HG03097 (cell line): Measurements from ENCODE around the gene CRYM.
"Not testable (repeated sequence)": the region's sequence is repeated elsewhere in the genome, so short reads cannot be mapped to it uniquely, and the experiment has no call there.

ENCODE experiments used
- ATAC-seq: cut with Tn5 transposase; IDR thresholded peaks from one replicate; pipeline ENCODE4 v1.9.1; 2021; ENCODE audit not compliant: unreplicated experiment, low FRiP score

Gene CRYM

GRCh38 chr16:21281698-21282389 lies 3.8 kb upstream of the CRYM start:
- no peak for ATAC-seq

- ATAC-seq, result no peak
These were observed 1.4 kb upstream of the CRYM start for GRCh38 chr16:21279501-21279900.

GRCh38 chr16:21277045-21277926 lies 804 bp downstream of the CRYM start:
- ATAC-seq, result no peak

DNA sequence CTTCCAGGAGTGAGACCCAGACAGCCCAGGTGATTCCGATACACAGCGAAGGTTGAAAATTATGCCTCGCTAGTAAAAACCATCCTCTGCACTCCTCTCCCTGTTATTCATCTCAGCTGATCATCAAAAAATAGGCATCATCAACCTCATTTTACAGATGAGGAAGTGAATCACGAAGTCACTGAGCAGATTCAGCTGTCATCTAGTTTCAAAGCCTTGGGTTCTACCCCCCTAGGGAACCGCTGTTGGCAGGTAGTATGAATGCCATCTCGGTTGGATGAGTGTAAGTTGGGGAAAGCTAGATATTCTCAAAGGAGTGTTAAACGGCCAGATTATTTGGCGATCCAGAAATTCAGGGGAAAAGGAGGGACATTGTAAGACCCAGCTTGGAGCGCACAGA lies 2.0 kb downstream of the CRYM start:
- ATAC-seq, result no peak

DNA sequence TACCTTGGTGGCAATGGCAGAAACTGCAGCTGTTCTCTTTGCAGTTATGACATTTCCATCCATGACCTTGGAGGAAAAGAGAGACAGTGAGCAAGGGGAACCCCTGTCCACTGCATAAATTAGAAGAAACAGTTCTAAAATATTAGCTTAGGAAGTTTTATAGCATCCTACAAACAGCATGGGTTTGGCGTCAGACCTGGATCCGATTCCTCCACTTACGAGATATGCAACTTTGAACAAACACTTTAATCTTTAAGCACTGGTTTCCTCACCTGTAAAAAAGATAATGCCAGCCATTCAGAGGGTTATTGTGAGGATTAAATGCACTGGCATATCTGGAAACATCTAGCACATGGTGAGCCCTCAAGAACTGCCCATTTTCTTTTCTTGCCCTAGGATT lies 2.6 kb downstream of the CRYM start:
- no peak for ATAC-seq

DNA sequence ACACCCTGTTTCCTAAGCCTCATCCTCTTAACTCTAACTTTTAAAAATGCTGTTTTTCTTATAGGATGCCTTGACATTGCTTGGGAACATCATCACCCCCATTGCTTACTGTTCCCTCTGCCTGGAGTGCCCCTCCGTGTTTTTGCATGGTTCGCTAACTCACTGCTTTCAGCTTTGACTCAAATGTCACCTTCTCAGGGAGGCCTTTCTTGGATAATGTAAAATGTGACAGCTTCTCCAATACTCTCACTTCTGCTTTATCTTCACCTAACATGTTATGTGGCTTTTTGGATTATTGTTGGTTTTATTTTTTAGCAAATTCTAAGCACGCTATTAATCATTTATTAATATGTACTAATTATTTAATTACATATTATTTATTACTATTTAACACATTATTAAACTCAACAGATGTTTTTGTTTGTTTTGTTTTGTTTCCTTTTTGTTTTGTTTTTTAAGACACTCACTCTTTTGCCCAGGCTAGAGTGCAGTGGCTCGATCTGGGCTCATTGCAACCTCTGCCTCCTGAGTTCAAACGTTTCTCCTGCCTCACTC lies 3.8 kb downstream of the CRYM start:
- no peak for ATAC-seq

GRCh38 chr16:21272763-21273162 lies 5.3 kb downstream of the CRYM start:
- ATAC-seq, result not testable (repeated sequence)

DNA sequence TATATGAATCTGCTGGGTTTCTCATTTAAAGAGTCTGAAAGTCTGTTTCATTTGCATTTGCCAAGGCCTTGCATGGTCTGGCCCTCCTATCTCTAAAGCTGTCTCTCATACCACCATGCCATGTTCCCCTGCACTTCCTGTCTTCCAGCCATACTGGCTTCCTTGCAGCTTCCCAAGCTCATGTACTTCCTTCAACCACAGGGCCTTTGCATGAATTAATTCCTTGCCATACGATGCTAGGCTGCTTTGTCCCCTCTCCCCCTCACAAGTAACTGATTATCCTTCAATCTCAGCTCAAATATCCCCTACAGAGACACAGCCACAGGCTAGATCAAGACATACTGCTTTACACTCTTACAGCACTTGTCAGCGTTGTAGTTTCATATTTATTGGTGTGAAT lies 5.8 kb downstream of the CRYM start:
- ATAC-seq, result no peak

- no peak for ATAC-seq
These were observed 9.9 kb downstream of the CRYM start for GRCh38 chr16:21268236-21268635.

GRCh38 chr16:21267298-21267697 lies 10.8 kb downstream of the CRYM start:
- ATAC-seq, result no peak

- ATAC-seq, result no peak
These were observed 12.8 kb downstream of the CRYM start for GRCh38 chr16:21265104-21265837.

- ATAC-seq, result no peak
These were observed 13.5 kb downstream of the CRYM start for GRCh38 chr16:21264571-21265036.

GRCh38 chr16:21263640-21264570 lies 14.2 kb downstream of the CRYM start:
- peak; percentile 81 for ATAC-seq

- no peak for ATAC-seq
These were observed 15.1 kb downstream of the CRYM start for GRCh38 chr16:21262779-21263639.

- no peak for ATAC-seq
These were observed 17.0 kb downstream of the CRYM start for GRCh38 chr16:21260870-21261791.

DNA sequence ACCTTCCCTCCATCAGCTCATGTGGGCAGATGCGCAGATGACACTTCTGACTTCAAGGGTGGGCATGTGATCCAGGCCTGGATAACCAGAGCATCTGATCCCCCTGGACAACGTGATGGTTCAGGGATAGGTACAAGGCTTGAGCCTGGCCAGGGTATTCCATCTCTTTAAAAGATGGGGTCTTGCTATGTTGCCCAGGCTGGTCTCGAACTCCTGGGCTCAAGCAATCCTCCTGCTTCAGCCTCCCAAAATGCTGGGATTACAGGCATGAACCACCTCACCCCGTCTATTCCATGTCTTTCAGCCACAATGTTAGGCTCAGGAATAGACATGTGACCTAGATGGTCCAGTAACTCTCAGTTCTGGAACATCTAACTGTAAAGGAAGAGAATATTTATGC lies 20.8 kb downstream of the CRYM start:
- no peak for ATAC-seq

- ATAC-seq, result no peak
These were observed 21.5 kb downstream of the CRYM start for GRCh38 chr16:21256636-21257035.

DNA sequence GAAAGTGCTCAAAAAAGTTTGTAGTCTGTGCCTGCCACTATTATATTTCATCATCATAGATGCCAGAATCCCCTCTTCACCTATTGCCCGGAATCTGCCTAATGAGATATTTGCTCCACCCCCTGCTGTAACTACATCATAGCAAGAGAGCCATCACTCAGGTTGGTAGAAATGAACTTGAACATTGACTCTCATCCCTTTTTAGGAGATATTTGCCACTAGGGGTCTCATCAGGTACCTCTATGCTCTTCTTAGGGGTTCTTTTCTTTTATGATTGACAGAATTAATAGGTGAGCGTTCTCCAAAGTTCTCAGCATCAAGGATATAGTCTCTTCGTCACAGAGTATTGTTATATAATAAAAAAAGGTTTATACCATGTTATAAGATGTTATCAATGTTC lies 24.6 kb downstream of the CRYM start:
- ATAC-seq, result no peak
